HepG2 (cell line): Measurements from ENCODE around the gene TLN1. TPM values are rescaled to one million over a fixed set of nuclear protein-coding genes. Genes with fewer than 3 reads are reported as not detected.

Source experiments
- EED ChIP-seq: sonication (generic); formaldehyde crosslinking; IDR thresholded peaks from 2 replicates; pipeline ENCODE4 v1.5.0; 2020; ENCODE audit warnings: mild to moderate bottlenecking, missing genetic modification reagents
- IKZF4 ChIP-seq: sonication (generic); formaldehyde crosslinking; IDR thresholded peaks from 2 replicates; pipeline ENCODE4 v1.5.1; 2020; ENCODE audit warnings: borderline replicate concordance, mild to moderate bottlenecking, low read depth, missing genetic modification reagents; ENCODE audit errors: not compliant biosample characterization
- JARID2 ChIP-seq: sonication (generic); formaldehyde crosslinking; IDR thresholded peaks from 2 replicates; pipeline ENCODE4 v1.8.1; 2023; ENCODE audit warnings: missing genetic modification reagents, inconsistent platforms; ENCODE audit not compliant: insufficient replicate concordance
- NFRKB ChIP-seq: fragments of 450-650 bp; IDR thresholded peaks from 2 replicates; pipeline ENCODE4 v1.6.1; 2017
- POLR2A ChIP-seq, 2 experiments: IDR thresholded peaks; 2 replicates each; pipeline ENCODE4 v1.6.1; 2011; ENCODE audit warnings: low read depth in 2 of 2, low read length in 2 of 2, mild to moderate bottlenecking in 1 of 2, moderate library complexity in 1 of 2; ENCODE audit not compliant: insufficient read depth in 1 of 2
- YY1 ChIP-seq: IDR thresholded peaks from 2 replicates; pipeline ENCODE4 v1.6.1; 2011; ENCODE audit warnings: low read length, low read depth, moderate library complexity, mild to moderate bottlenecking; ENCODE audit not compliant: insufficient read depth, insufficient replicate concordance
- ZNF326 ChIP-seq: sonication (generic); formaldehyde crosslinking; IDR thresholded peaks from 2 replicates; pipeline ENCODE4 v1.4.0; 2020; ENCODE audit warnings: missing genetic modification reagents, borderline replicate concordance
- ZNF660 ChIP-seq: sonication (generic); formaldehyde crosslinking; IDR thresholded peaks from 2 replicates; pipeline ENCODE4 v1.5.1; 2020; ENCODE audit warnings: mild to moderate bottlenecking, low read depth, missing genetic modification reagents, borderline replicate concordance
- ZNF816 ChIP-seq: sonication (generic); formaldehyde crosslinking; IDR thresholded peaks from 2 replicates; pipeline ENCODE4 v1.8.0; 2022; ENCODE audit warnings: missing genetic modification reagents, mild to moderate bottlenecking, borderline replicate concordance
- polyA plus RNA-seq, 8 experiments: library from polyadenylated mRNA; depleted of rRNA in 3 of 8; stranded (reverse) in 7 of 8; unstranded in 1 of 8; fragments of >200 nt; fragmentation: Illumina TruSeq in 4 of 8; extraction: Trizol in 4 of 8; gene quantifications; 2 replicates each; pipeline versions ENCODE4 v1.2.1 to v1.2.3, GENCODE V29; 2011 to 2016; ENCODE audit warnings: low read depth in 4 of 8, missing spikeins in 1 of 8, mixed read lengths in 1 of 8; ENCODE audit not compliant: insufficient read depth in 1 of 8
- total RNA-seq, 5 experiments: library from RNA; depleted of rRNA; stranded (reverse); fragments of >200 nt; fragmentation: Illumina TruSeq; extraction: Trizol; gene quantifications; 2 replicates each; pipeline ENCODE4 v1.2.3, GENCODE V29; 2016; ENCODE audit warnings: low read depth in 1 of 5
- TF ChIP-seq, protein P1 (sequence below): sonication (generic); formaldehyde crosslinking; IDR thresholded peaks from 2 replicates; pipeline ENCODE4 v1.8.0; 2022; ENCODE audit warnings: missing genetic modification reagents, mild to moderate bottlenecking, borderline replicate concordance
- TF ChIP-seq, protein P2 (sequence below), 2 experiments: sonication (generic) in 1 of 2; formaldehyde crosslinking in 1 of 2; IDR thresholded peaks; 2 replicates each; pipeline versions ENCODE4 v1.6.1 to v1.9.0; 2014 to 2022; ENCODE audit warnings: antibody characterized with exemption in 1 of 2, borderline replicate concordance in 1 of 2, inconsistent platforms in 1 of 2, low read depth in 1 of 2, missing genetic modification reagents in 1 of 2
- TF ChIP-seq, protein P3 (sequence below): sonication (generic); formaldehyde crosslinking; IDR thresholded peaks from 2 replicates; pipeline ENCODE4 v1.4.0; 2020; ENCODE audit warnings: missing genetic modification reagents
- TF ChIP-seq, protein P4 (sequence below): sonication (generic); formaldehyde crosslinking; IDR thresholded peaks from 2 replicates; pipeline ENCODE4 v1.4.0; 2020; ENCODE audit warnings: mild to moderate bottlenecking, low read depth, missing genetic modification reagents

TLN1 gene
- total and polyA plus RNA-seq, 2 of the 13 experiments (the other 11 are each of a cell fraction or from before 2014, with no cell fraction given), result 35.2 to 51.8 TPM

DNA sequence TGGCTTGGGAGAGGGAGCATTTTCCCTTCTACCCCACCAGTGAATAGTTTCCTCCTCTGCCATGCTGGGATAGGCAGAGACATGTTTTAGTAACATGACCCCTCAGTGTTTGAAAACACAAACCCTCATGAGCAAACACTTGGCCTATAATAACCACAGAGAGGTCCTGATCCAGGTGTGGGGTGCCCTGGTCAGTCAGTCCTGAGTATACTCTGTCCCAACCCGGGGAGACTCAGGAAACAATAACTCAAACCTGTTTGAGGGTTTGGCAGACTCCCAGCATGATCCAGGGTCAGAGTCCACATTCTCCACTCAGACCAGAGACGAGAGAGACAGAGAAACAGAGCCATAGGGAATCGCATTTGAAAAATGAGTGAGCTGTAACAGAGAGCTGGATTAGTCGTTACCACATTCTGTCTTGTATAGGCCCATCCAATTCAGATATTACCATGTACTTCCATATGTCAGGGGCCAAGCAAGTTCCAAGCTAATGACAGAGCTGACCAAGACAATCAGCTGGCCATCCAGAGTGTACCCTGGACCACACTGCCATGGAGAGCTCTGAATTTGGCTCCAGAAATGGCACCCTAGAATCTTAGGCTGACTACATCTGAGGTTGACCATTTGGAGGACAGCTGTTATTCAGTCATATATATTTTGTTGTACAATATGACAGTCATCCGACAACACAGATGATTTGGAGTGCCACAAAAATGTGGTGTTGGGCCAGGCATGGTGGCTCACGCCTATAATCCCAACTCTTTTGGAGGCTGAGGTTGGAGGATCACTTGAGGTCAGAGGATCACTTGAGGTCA is 62.5 kb downstream of the TLN1 start (continued):
- TF ChIP-seq, protein P1, sequence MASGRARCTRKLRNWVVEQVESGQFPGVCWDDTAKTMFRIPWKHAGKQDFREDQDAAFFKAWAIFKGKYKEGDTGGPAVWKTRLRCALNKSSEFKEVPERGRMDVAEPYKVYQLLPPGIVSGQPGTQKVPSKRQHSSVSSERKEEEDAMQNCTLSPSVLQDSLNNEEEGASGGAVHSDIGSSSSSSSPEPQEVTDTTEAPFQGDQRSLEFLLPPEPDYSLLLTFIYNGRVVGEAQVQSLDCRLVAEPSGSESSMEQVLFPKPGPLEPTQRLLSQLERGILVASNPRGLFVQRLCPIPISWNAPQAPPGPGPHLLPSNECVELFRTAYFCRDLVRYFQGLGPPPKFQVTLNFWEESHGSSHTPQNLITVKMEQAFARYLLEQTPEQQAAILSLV, result no peak
- no peak for TF ChIP-seq ZNF816 (CRISPR knock-in tag)
- TF ChIP-seq, protein P2, sequence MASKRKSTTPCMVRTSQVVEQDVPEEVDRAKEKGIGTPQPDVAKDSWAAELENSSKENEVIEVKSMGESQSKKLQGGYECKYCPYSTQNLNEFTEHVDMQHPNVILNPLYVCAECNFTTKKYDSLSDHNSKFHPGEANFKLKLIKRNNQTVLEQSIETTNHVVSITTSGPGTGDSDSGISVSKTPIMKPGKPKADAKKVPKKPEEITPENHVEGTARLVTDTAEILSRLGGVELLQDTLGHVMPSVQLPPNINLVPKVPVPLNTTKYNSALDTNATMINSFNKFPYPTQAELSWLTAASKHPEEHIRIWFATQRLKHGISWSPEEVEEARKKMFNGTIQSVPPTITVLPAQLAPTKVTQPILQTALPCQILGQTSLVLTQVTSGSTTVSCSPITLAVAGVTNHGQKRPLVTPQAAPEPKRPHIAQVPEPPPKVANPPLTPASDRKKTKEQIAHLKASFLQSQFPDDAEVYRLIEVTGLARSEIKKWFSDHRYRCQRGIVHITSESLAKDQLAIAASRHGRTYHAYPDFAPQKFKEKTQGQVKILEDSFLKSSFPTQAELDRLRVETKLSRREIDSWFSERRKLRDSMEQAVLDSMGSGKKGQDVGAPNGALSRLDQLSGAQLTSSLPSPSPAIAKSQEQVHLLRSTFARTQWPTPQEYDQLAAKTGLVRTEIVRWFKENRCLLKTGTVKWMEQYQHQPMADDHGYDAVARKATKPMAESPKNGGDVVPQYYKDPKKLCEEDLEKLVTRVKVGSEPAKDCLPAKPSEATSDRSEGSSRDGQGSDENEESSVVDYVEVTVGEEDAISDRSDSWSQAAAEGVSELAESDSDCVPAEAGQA (IDR thresholded peaks at IDR 0.05; ENCODE audit: low read depth), result no peak
- TF ChIP-seq, protein P2 (CRISPR knock-in tag; IDR thresholded peaks at IDR 0.05; ENCODE audit: borderline replicate concordance), result no peak
- no peak for TF ChIP-seq EED (CRISPR knock-in tag)
- TF ChIP-seq, protein P3, sequence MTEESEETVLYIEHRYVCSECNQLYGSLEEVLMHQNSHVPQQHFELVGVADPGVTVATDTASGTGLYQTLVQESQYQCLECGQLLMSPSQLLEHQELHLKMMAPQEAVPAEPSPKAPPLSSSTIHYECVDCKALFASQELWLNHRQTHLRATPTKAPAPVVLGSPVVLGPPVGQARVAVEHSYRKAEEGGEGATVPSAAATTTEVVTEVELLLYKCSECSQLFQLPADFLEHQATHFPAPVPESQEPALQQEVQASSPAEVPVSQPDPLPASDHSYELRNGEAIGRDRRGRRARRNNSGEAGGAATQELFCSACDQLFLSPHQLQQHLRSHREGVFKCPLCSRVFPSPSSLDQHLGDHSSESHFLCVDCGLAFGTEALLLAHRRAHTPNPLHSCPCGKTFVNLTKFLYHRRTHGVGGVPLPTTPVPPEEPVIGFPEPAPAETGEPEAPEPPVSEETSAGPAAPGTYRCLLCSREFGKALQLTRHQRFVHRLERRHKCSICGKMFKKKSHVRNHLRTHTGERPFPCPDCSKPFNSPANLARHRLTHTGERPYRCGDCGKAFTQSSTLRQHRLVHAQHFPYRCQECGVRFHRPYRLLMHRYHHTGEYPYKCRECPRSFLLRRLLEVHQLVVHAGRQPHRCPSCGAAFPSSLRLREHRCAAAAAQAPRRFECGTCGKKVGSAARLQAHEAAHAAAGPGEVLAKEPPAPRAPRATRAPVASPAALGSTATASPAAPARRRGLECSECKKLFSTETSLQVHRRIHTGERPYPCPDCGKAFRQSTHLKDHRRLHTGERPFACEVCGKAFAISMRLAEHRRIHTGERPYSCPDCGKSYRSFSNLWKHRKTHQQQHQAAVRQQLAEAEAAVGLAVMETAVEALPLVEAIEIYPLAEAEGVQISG, result peak; percentile 29; the same call in 1 of the 2 replicates
- no peak for TF ChIP-seq NFRKB
- TF ChIP-seq, protein P4, sequence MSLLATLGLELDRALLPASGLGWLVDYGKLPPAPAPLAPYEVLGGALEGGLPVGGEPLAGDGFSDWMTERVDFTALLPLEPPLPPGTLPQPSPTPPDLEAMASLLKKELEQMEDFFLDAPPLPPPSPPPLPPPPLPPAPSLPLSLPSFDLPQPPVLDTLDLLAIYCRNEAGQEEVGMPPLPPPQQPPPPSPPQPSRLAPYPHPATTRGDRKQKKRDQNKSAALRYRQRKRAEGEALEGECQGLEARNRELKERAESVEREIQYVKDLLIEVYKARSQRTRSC (CRISPR knock-in tag), result no peak
- peak in 1 of 2 experiments; percentile 22; a peak in 1 of 4 replicates for TF ChIP-seq POLR2A (IDR thresholded peaks at IDR 0.05; ENCODE audit: insufficient read depth in 1 of 2, low read depth in 2 of 2, low read length in 2 of 2)
- TF ChIP-seq IKZF4 (CRISPR knock-in tag), result no peak
- TF ChIP-seq JARID2, result no peak
- no peak for TF ChIP-seq ZNF660
- no peak for TF ChIP-seq ZNF326 (CRISPR knock-in tag)
- no peak for TF ChIP-seq YY1
